Measurements from ENCODE around the gene SLC22A9. TPM values are rescaled to one million over a fixed set of nuclear protein-coding genes. Genes with fewer than 3 reads are reported as not detected.

SLC22A9 gene
- total RNA-seq (2022; extraction: Qiagen RNA extraction; ENCODE audit: low read depth), result not detected in 5 replicates

GRCh38 chr11:63369165-63369970 lies at the start of gene SLC22A9:
Gene SLC22A9, plus strand, starts transcription at chr11:63369785. Its CDS starts 272 bp downstream, at chr11:63370057.

Other genes with a start within 250 kb of the SLC22A9 start
- gene SLC22A24, start 225.6 kb upstream of the SLC22A9 start, total RNA-seq (2022; extraction: Qiagen RNA extraction; ENCODE audit: low read depth), result not detected in 5 replicates
- not detected in 5 replicates for gene SLC22A25, start 126.2 kb upstream of the SLC22A9 start, total RNA-seq (2022; extraction: Qiagen RNA extraction; ENCODE audit: low read depth)
- not detected in 5 replicates for gene PLAAT5, start 121.4 kb downstream of the SLC22A9 start, total RNA-seq (2022; extraction: Qiagen RNA extraction; ENCODE audit: low read depth)
- not detected in 5 replicates for gene LGALS12, start 136.3 kb downstream of the SLC22A9 start, total RNA-seq (2022; extraction: Qiagen RNA extraction; ENCODE audit: low read depth)
- 1.7 to 2.4 TPM (median 2.0 TPM) in 5 replicates for gene PLAAT4, start 167.0 kb downstream of the SLC22A9 start, total RNA-seq (2022; extraction: Qiagen RNA extraction; ENCODE audit: low read depth)
- 0.28 to 0.77 TPM (median 0.64 TPM) in 5 replicates for gene PLAAT2, start 193.6 kb downstream of the SLC22A9 start, total RNA-seq (2022; extraction: Qiagen RNA extraction; ENCODE audit: low read depth)
- gene PLAAT3, start 244.6 kb downstream of the SLC22A9 start, total RNA-seq (2022; extraction: Qiagen RNA extraction; ENCODE audit: low read depth), result 48.5 to 62.0 TPM (median 58.9 TPM) in 5 replicates